A549 (cell line): ENCODE results near the gene TPBGL. TPM values are rescaled to one million over a fixed set of nuclear protein-coding genes. Genes with fewer than 3 reads are reported as not detected.

Source experiments
- ATAC-seq, 2 experiments: fragments of 200-7000 bp in 1 of 2; fragments of >200 bp in 1 of 2; cut with Nextera tagmentation in 1 of 2; cut with Tn5 transposase in 1 of 2; 3 replicates each; pipeline versions ENCODE4 v1.8.0 to v1.9.1; 2018 to 2020; ENCODE audit warnings: mild to moderate bottlenecking in 1 of 2, moderate library complexity in 1 of 2
- CTCF ChIA-PET: fragments of 300-600 bp; sonication (Branson Sonifier 250); formaldehyde crosslinking; extraction: SDS; loops from one replicate; lab custom pipeline; 2021; ENCODE audit warnings: antibody characterized with exemption, inconsistent platforms; lab: Yijun Ruan, JAX
- POLR2A ChIA-PET: fragments of 350-600 bp; formaldehyde crosslinking; extraction: SDS; loops from one replicate; lab custom pipeline; 2021; ENCODE audit warnings: antibody characterized with exemption, inconsistent platforms; lab: Yijun Ruan, JAX
- DNase-seq, 2 experiments: peaks; one replicate each; pipeline versions ENCODE4 v3.0.0 to v3.0.0-alpha.2; 2011 to 2016; ENCODE audit warnings: low read depth in 1 of 2, low spot score in 1 of 2
- FAIRE-seq: peaks from 2 replicates; lab custom pipeline; 2011; peaks lifted over from hg19 to GRCh38; lab: Jason Lieb, UNC
- H3K27ac ChIP-seq, 2 experiments: fragments of >200 bp; sonication (Bioruptor Twin); formaldehyde crosslinking; 3 replicates each; pipeline ENCODE4 v1.5.1; 2016 to 2017
- H3K4me1 ChIP-seq: fragments of >200 bp; sonication (Bioruptor Twin); formaldehyde crosslinking; 3 replicates; pipeline ENCODE4 v1.6.1; 2016
- H3K4me2 ChIP-seq: fragments of >200 bp; sonication (Bioruptor Twin); formaldehyde crosslinking; 3 replicates; pipeline ENCODE4 v1.6.1; 2016
- H3K4me3 ChIP-seq: fragments of >200 bp; sonication (Bioruptor Twin); formaldehyde crosslinking; 3 replicates; pipeline ENCODE4 v1.5.1; 2016
- H3K9me3 ChIP-seq: fragments of >200 bp; sonication (Bioruptor Twin); formaldehyde crosslinking; 3 replicates; pipeline ENCODE4 v1.6.1; 2016
- CBX2 ChIP-seq: fragments of 200-600 bp; sonication (generic); IDR thresholded peaks from 2 replicates; pipeline ENCODE4 v1.6.1; 2016; ENCODE audit warnings: low read depth, mild to moderate bottlenecking, borderline replicate concordance
- CBX8 ChIP-seq: fragments of 200-600 bp; sonication (generic); IDR thresholded peaks from 2 replicates; pipeline ENCODE4 v1.6.1; 2016
- CEBPB ChIP-seq, 2 experiments: fragments of >200 bp in 1 of 2; sonication (Bioruptor Twin) in 1 of 2; formaldehyde crosslinking in 1 of 2; IDR thresholded peaks; 2 replicates each; pipeline ENCODE4 v1.6.1; 2012 to 2016
- CHD2 ChIP-seq: fragments of 150-350 bp; IDR thresholded peaks from 2 replicates; pipeline ENCODE4 v1.6.1; 2014; ENCODE audit warnings: low read length; ENCODE audit not compliant: partially characterized antibody
- HDAC2 ChIP-seq: fragments of 200-600 bp; sonication (generic); IDR thresholded peaks from 2 replicates; pipeline ENCODE4 v1.6.1; 2016
- HOXB13 ChIP-seq: fragments of 250-450 bp; sonication (Bioruptor Pico); IDR thresholded peaks from 2 replicates; pipeline ENCODE4 v1.5.0; 2020; ENCODE audit warnings: low read depth, mild to moderate bottlenecking, moderate library complexity
- HOXB5 ChIP-seq: fragments of 250-450 bp; sonication (Bioruptor Pico); IDR thresholded peaks from 2 replicates; pipeline ENCODE4 v1.5.0; 2020; ENCODE audit warnings: mild to moderate bottlenecking, moderate library complexity
- JUNB ChIP-seq: fragments of >200 bp; sonication (Bioruptor Twin); formaldehyde crosslinking; IDR thresholded peaks from 2 replicates; pipeline ENCODE4 v1.6.1; 2016
- MAZ ChIP-seq: fragments of 150-350 bp; IDR thresholded peaks from 2 replicates; pipeline ENCODE4 v1.6.1; 2014; ENCODE audit warnings: antibody characterized with exemption, low read depth, low read length, borderline replicate concordance
- NFE2L2 ChIP-seq: fragments of 150-350 bp; conservative IDR thresholded peaks from 2 replicates; pipeline ENCODE4 v1.6.1; 2014; ENCODE audit warnings: low read length
- NPAS2 ChIP-seq: fragments of 250-450 bp; sonication (Bioruptor Pico); IDR thresholded peaks from 2 replicates; pipeline ENCODE4 v1.8.0; 2022; ENCODE audit warnings: mild to moderate bottlenecking, moderate library complexity, borderline replicate concordance
- NR3C1 ChIP-seq: fragments of >200 bp; sonication (Bioruptor Twin); formaldehyde crosslinking; IDR thresholded peaks from 3 replicates; pipeline ENCODE4 v1.6.1; 2017
- PHF8 ChIP-seq: fragments of 200-600 bp; sonication (generic); IDR thresholded peaks from 2 replicates; pipeline ENCODE4 v1.6.1; 2016; ENCODE audit warnings: low read depth, mild to moderate bottlenecking, antibody characterized with exemption, moderate library complexity, borderline replicate concordance
- RNF2 ChIP-seq: fragments of 200-600 bp; sonication (generic); IDR thresholded peaks from 2 replicates; pipeline ENCODE4 v1.6.1; 2016; ENCODE audit warnings: low read depth, mild to moderate bottlenecking, antibody characterized with exemption, moderate library complexity, borderline replicate concordance
- SREBF2 ChIP-seq: fragments of 450-650 bp; IDR thresholded peaks from 2 replicates; pipeline ENCODE4 v1.6.1; 2014; ENCODE audit warnings: mild to moderate bottlenecking, moderate library complexity
- TFCP2L1 ChIP-seq: fragments of 250-450 bp; sonication (Bioruptor Pico); IDR thresholded peaks from 2 replicates; pipeline ENCODE4 v1.5.0; 2021; ENCODE audit warnings: mild to moderate bottlenecking
- TP53 ChIP-seq: fragments of 250-450 bp; sonication (Bioruptor Pico); IDR thresholded peaks from 2 replicates; pipeline ENCODE4 v1.5.0; 2021; ENCODE audit warnings: mild to moderate bottlenecking, moderate library complexity
- WGBS: methylation state at CpG from one replicate; pipeline ENCODE4 v1.1.6; 2017; ENCODE audit errors: missing lambda C conversion rate; 5-methylcytosine and 5-hydroxymethylcytosine counted together
- polyA plus RNA-seq, 4 experiments: library from polyadenylated mRNA; depleted of rRNA in 3 of 4; stranded (reverse); fragments of >200 nt; fragmentation: RNase III in 1 of 4; extraction: RNeasy Plus Mini Kit Qiagen cat#74134 plus additional on column Dnase treatment in 1 of 4; gene quantifications; 2 replicates in 3 of 4; 3 replicates in 1 of 4; pipeline ENCODE4 v1.2.3, GENCODE V29; 2011 to 2017
- TF ChIP-seq, protein P1 (sequence below): fragments of >200 bp; sonication (Bioruptor Twin); formaldehyde crosslinking; IDR thresholded peaks from 3 replicates; pipeline ENCODE4 v1.5.1; 2016
- TF ChIP-seq, protein P2 (sequence below): fragments of 200-600 bp; sonication (generic); IDR thresholded peaks from 2 replicates; pipeline ENCODE4 v1.6.1; 2016; ENCODE audit warnings: antibody characterized with exemption, mild to moderate bottlenecking, moderate library complexity
- TF ChIP-seq, protein P3 (sequence below): IDR thresholded peaks from 2 replicates; pipeline ENCODE4 v1.6.1; 2012; ENCODE audit warnings: low read depth, borderline replicate concordance

Gene TPBGL
- polyA plus RNA-seq, 2 of the 4 experiments (the other 2 are of a cell fraction), result 0.03 to 0.12 TPM

DNA sequence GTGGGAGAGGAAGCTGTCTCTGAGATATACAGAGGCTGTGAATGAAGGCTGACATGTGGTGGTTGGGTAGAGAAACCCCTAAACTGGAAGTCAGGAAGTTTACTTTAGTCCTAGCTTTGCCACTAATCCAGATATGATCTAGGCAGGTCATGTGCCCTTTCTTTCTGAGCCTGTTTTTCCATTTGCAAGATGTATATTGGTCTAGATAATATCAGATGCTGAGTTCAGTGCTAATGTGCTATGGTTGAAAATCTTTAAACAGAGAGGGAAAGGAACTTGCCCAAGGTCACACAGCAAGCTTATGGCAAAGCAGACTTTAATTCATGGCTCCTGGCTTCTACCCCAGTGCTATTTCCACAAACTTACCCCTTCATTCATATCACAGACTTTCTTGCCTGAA is 25.7 kb upstream of the TPBGL start:
- no peak for ATAC-seq
- H3K4me3 ChIP-seq, result no peak overlapping the region
- H3K4me1 ChIP-seq, result no peaks in the 10 kb centered on the region
- ChIA-PET POLR2A (interaction anchor here (1.1 kb wide), 1 partner anchor 10 kb away, joined by 3 read pairs; no protein-coding TSS in a partner anchor), CTCF (interaction anchor here (0.8 to 5.3 kb wide), 10 partner anchors 11 to 82 kb away, joined by 3 to 43 read pairs (median 11); partner anchors contain the start of gene TPBGL)
- TF ChIP-seq RNF2 (no peak), HOXB13 (no peak), PHF8 (no peak), NPAS2 (no peak)
- TF ChIP-seq, protein P1, sequence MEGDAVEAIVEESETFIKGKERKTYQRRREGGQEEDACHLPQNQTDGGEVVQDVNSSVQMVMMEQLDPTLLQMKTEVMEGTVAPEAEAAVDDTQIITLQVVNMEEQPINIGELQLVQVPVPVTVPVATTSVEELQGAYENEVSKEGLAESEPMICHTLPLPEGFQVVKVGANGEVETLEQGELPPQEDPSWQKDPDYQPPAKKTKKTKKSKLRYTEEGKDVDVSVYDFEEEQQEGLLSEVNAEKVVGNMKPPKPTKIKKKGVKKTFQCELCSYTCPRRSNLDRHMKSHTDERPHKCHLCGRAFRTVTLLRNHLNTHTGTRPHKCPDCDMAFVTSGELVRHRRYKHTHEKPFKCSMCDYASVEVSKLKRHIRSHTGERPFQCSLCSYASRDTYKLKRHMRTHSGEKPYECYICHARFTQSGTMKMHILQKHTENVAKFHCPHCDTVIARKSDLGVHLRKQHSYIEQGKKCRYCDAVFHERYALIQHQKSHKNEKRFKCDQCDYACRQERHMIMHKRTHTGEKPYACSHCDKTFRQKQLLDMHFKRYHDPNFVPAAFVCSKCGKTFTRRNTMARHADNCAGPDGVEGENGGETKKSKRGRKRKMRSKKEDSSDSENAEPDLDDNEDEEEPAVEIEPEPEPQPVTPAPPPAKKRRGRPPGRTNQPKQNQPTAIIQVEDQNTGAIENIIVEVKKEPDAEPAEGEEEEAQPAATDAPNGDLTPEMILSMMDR, result no peak
- H3K27ac ChIP-seq, result no peak overlapping the region
- no peak for DNase-seq
- H3K9me3 ChIP-seq, result no peaks in the 10 kb centered on the region
- FAIRE-seq, result no peak
- H3K4me2 ChIP-seq, result no peak overlapping the region

DNA sequence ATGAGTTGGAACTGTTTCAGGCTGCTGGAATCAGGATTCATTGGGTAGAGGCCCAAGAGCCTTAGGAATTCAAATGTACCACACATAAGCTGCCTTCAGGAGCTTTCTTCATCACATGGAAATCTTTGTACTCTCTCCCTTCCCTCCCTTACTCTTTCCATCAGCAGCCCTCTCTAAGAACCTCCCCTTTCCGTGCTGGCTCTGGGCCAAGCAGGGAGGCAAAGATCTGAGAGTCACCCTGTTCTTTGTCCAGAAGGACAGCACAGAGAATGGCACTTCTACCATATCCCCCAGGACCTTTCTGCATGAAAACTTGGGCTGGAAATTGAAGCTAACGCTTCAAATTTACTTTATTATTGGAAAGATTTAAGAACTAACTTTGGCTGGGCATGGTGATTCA is 20.7 kb upstream of the TPBGL start:
- TF ChIP-seq SREBF2 (no peak), NFE2L2 (no peak), CEBPB (IDR thresholded peaks at IDR 0.05) (no peak), TFCP2L1 (no peak), CHD2 (no peak), HOXB5 (no peak), TP53 (CRISPR knock-in tag) (no peak), MAZ (no peak), NR3C1 (no peak), CBX8 (no peak), HDAC2 (no peak), CBX2 (no peak), RNF2 (no peak), JUNB (no peak)
- TF ChIP-seq, protein P2, sequence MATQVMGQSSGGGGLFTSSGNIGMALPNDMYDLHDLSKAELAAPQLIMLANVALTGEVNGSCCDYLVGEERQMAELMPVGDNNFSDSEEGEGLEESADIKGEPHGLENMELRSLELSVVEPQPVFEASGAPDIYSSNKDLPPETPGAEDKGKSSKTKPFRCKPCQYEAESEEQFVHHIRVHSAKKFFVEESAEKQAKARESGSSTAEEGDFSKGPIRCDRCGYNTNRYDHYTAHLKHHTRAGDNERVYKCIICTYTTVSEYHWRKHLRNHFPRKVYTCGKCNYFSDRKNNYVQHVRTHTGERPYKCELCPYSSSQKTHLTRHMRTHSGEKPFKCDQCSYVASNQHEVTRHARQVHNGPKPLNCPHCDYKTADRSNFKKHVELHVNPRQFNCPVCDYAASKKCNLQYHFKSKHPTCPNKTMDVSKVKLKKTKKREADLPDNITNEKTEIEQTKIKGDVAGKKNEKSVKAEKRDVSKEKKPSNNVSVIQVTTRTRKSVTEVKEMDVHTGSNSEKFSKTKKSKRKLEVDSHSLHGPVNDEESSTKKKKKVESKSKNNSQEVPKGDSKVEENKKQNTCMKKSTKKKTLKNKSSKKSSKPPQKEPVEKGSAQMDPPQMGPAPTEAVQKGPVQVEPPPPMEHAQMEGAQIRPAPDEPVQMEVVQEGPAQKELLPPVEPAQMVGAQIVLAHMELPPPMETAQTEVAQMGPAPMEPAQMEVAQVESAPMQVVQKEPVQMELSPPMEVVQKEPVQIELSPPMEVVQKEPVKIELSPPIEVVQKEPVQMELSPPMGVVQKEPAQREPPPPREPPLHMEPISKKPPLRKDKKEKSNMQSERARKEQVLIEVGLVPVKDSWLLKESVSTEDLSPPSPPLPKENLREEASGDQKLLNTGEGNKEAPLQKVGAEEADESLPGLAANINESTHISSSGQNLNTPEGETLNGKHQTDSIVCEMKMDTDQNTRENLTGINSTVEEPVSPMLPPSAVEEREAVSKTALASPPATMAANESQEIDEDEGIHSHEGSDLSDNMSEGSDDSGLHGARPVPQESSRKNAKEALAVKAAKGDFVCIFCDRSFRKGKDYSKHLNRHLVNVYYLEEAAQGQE, result no peak
- TF ChIP-seq, protein P3, sequence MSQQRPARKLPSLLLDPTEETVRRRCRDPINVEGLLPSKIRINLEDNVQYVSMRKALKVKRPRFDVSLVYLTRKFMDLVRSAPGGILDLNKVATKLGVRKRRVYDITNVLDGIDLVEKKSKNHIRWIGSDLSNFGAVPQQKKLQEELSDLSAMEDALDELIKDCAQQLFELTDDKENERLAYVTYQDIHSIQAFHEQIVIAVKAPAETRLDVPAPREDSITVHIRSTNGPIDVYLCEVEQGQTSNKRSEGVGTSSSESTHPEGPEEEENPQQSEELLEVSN, result no peak
- CTCF ChIA-PET, result interaction anchor here (0.7 to 12.3 kb wide), 5 partner anchors 12 to 79 kb away, joined by 3 to 123 read pairs (median 9); partner anchors contain the start of gene TPBGL
- no peaks in the 10 kb centered on the region for H3K4me1 ChIP-seq
- no peaks in the 10 kb centered on the region for H3K9me3 ChIP-seq
- 14% methylated on average over 2 of the region's 2 CpGs for WGBS
- H3K4me2 ChIP-seq, result no peak overlapping the region
- POLR2A ChIA-PET, result no interaction called here
- no peak overlapping the region for H3K27ac ChIP-seq
- no peak for FAIRE-seq
- ATAC-seq, result no peak
- no peak for DNase-seq
- no peak overlapping the region for H3K4me3 ChIP-seq
